Aortic smooth muscle cell (primary cell): ENCODE data around the gene DNAJC18. TPM values are rescaled to one million over a fixed set of nuclear protein-coding genes. Genes with fewer than 3 reads are reported as not detected.

Experiments used
- total RNA-seq: library from RNA; depleted of rRNA; stranded (reverse); fragments of >200 nt; gene quantifications from 2 replicates; pipeline ENCODE4 v1.2.3, GENCODE V29; 2014

The DNAJC18 gene
- 6.2 and 6.9 TPM in 2 replicates for total RNA-seq

GRCh38 chr5:139439013-139439903 is at the start of gene DNAJC18:
Gene DNAJC18 (minus strand): TSS chr5:139439525. CDS start chr5:139439445, 80 bp downstream.

DNA sequence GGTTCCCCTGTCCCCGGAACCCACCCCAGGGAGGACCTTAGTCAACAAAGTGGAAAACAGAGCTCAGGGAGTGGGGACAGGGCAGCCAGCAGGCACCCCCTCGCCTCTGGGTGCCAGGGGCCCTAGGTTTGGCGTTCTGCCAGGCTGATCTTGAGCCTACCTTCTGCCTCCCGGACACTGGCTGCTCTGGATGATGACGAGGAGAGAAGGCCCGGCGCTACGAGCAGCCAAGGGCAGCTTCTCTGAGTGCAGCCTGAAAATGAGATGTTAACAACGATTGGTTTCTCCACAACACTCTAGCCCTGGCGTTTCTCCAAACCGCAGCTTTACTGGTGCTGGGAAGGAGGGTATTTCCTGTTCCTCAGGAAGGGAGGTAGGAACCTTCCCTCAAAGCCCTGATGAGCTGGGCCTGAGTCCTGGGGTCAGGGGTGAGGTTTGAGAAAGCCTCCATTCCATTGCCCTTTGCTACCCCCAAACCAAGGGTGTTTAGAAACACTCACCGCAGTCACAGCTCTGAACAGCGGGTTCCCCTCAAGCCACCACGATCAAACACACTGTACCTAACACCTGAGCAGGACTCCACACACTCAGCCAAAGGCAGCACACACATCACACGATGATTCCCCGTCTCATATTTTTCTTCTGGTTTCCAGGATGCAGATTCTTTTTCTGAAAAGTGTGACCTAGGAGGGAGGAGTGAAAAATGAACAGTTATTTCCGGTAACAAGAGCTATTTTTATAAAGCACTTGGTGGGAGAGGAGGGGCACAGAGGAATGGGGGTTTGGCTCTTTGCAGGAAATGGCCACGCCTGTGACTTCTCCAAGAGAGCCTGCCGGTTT is 42.9 kb upstream of the DNAJC18 start, which contains the start of gene STING1:
TSS of gene STING1 (minus strand) at position 709 of the 840 bp plus-strand sequence. CDS start 1,054 bp downstream, outside the sequence.

DNA sequence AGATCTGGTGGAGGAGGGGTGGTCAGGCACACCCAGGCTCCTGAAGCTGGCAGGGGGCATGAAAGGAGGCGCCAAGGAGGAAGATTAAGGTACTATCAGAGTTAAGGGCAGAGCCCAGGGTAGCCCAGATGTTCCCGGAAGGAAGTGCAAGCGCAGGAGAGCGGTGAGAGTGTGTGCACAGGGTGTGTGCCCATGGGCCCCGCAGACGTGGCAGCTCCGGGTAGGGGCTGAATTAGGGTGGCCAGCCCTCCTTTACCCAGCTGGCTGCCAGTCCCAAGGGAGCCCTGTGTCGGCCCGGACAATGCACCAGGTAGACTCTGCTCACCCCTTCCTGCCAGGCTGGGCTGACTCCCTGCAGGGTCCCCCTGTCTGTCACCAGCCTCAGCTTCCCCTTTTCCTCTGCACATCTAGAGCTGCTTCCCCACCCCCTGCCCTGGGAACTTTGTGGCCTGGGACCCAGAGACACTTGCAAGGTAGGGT is 31.5 kb upstream of the DNAJC18 start, which contains the start of gene SMIM33:
TSS of gene SMIM33 (plus strand) at position 184 of the 480 bp plus-strand sequence. CDS start at position 302, 118 bp downstream.

DNA sequence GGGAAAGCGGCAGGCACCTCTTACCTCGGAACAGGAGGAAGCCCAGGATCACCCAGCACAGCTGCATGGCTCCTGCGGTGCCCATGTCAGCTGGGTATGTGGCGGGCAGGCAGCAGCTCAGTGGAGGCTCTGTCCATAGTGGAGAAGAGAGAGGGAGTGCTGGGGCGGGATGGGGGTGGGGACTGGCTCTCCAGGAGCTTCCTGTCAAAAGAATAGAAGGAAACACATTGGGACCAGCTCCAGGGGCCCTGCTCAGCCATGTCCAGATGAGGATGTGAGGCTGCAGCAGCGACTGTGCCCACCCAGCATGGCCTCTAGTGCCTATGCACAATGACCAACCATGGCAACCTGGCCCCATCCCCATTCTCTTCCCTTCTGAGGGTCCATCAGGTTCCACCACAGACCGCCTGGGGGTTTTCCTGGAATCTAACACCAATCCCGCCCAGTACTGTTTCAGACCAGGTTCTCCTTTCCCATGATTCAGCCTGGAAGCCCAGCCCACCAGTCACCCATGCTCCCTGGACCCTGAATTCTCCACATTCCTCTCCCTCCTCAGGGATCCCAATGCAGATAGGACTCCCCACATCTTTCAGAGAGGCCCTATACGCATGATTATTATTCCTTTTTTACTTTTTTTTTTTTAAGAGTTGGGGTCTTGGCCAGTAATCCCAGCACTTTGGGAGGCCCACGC is 23.4 kb upstream of the DNAJC18 start, which contains the start of gene ECSCR:
TSS of gene ECSCR (minus strand) at position 158 of the 691 bp plus-strand sequence. CDS start at position 85, 73 bp downstream.

DNA sequence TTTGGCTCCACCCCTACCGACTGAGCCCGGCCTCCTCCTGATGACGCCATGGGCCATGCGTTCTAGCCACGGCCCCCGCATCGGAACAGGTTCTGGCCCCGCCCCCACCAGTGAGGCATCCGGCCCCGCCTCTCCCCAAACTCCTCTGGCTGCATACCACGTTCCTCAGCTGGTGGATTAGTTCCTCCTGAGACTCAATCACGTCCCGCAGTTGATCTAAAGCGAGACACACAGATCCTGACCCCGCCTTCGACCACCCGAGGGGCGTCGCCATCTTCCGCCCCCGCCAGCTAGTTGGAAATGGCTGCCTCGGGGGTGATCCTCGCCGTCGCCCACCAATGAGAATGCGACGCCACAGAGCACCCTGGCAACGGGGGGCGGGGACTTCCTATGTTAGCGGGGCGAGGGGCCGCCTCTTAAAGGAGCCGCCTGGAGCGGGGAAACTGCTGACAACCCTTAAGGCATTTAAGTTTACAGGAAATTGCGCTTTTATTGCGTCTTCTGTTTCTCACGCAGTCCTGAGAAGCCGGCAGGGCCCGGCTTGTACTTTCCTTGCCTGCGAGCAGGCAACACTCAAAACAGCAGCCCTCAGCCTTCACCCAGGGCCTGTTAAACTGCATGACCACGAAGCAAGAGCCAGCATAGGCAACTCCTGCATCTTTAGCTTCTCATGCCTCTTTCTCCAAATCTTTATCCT is 35.4 kb downstream of the DNAJC18 start, which contains the start of gene SPATA24:
TSS of gene SPATA24 (minus strand) at position 303 of the 697 bp plus-strand sequence. CDS start at position 274, 29 bp downstream.

GRCh38 chr5:139394654-139395566 is 44.4 kb downstream of the DNAJC18 start, which contains the start of gene PROB1:
Gene PROB1 (minus strand): TSS chr5:139395104. CDS start chr5:139395081, 23 bp downstream.

GRCh38 chr5:139389701-139390638 is 49.4 kb downstream of the DNAJC18 start, which contains the start of gene MZB1:
Gene MZB1 (minus strand): TSS chr5:139389913. CDS start chr5:139389856, 57 bp downstream.

GRCh38 chr5:139383275-139383992 is 55.9 kb downstream of the DNAJC18 start, which contains the start of gene SLC23A1:
Gene SLC23A1 (minus strand): TSS chr5:139383297. CDS start chr5:139383253, 44 bp downstream.

Other genes with a start within 250 kb of the DNAJC18 start
- gene SIL1, start 241.2 kb downstream of the DNAJC18 start, total RNA-seq, result 83.8 and 86.5 TPM in 2 replicates
- gene MATR3, start 145.8 kb downstream of the DNAJC18 start, total RNA-seq, result 214 and 265 TPM in 2 replicates
- 54.9 and 65.0 TPM in 2 replicates for gene PAIP2, start 97.7 kb downstream of the DNAJC18 start, total RNA-seq
- not detected in 2 replicates for gene SLC23A1, start 56.2 kb downstream of the DNAJC18 start, total RNA-seq
- 0.13 TPM in 1 of 2 replicates, not detected in the other for gene MZB1, start 49.6 kb downstream of the DNAJC18 start, total RNA-seq
- gene PROB1, start 44.4 kb downstream of the DNAJC18 start, total RNA-seq, result 0.31 and 0.40 TPM in 2 replicates
- gene SPATA24, start 35.4 kb downstream of the DNAJC18 start, total RNA-seq, result 7.0 and 9.6 TPM in 2 replicates
- gene ECSCR, start 23.2 kb upstream of the DNAJC18 start, total RNA-seq, result 6.8 and 13.7 TPM in 2 replicates
- not detected in 2 replicates for gene SMIM33, start 31.5 kb upstream of the DNAJC18 start, total RNA-seq
- 57.2 and 98.0 TPM in 2 replicates for gene STING1, start 43.2 kb upstream of the DNAJC18 start, total RNA-seq
- gene UBE2D2, start 121.8 kb upstream of the DNAJC18 start, total RNA-seq, result 48.7 and 50.7 TPM in 2 replicates
- gene CXXC5, start 208.8 kb upstream of the DNAJC18 start, total RNA-seq, result 117 and 166 TPM in 2 replicates